GM18508 (cell line): ENCODE results near the gene NXF3.
"Not testable (repeated sequence)": the region's sequence is repeated elsewhere in the genome, so short reads cannot be mapped to it uniquely, and the experiment has no call there.

Source experiments
- ATAC-seq: cut with Tn5 transposase; IDR thresholded peaks from one replicate; pipeline ENCODE4 v1.9.1; 2021; ENCODE audit warnings: moderate number of reproducible peaks; ENCODE audit not compliant: insufficient read depth, unreplicated experiment

Gene NXF3

DNA sequence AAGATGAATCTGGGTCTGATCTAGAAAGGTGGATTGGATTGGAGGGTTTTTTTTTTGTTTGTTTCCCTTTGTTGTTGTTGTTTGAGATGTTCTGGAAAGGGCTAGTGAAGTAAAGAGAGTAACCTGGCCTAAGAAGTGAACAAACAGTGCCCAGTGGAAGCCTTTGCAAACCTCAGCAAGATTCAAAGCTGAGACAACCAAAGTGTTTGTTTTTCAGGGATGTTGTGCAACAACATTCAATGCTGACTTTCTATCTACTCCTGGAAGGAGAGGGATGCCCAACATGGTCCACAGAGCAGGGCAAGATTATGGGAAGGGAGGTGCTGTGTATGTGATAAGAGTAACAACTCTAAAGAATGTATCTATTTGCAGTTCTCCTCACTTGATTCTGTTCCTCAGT is 40.3 kb downstream of the NXF3 start:
- ATAC-seq: no peak

DNA sequence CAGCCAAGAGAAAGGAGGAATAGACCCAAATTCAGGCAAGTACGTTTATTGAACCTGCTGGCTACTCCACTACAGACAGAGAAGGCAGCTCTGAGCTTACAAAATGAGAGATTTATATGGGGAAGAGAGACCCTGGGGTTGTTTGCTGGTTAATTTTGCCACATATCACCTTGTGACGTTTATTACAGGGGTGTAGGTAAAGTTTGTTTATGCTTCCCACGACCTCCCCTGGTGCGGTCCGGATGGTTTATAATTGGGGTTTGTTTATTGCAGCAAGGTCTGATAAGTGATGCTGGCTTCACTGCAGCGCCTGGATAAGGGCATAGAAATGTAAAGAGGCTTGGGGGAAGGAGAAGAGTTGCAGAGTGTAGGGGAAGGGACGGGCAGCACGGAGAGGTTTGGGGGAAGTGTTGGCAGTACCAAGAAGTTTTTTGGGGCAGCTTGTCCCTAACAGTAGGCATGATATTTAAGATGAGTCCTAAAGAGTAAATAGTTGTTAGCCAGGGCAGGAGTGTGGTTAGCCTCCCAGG is 41.6 kb downstream of the NXF3 start:
- no peak for ATAC-seq

GRCh38 chrX:103033371-103033770 is 59.6 kb downstream of the NXF3 start:
- ATAC-seq: not testable (repeated sequence)
